Psoas muscle (tissue), 8 donors: Measurements from ENCODE around the gene ZNF277. TPM values are rescaled to one million over a fixed set of nuclear protein-coding genes. Genes with fewer than 3 reads are reported as not detected.
A peak's percentile ranks its signal among the peaks of the same experiment; 100 is the strongest.

Source experiments
- ATAC-seq, 4 donors: fragments of 200-7000 bp; cut with Tn5 transposase; one replicate each; pipeline ENCODE4 v1.9.1; 2020; ENCODE audit warnings: moderate library complexity in 3 of 4, mild to moderate bottlenecking in 2 of 4
- DNase-seq, 2 donors: peaks; one replicate each; pipeline ENCODE4 v3.0.0-alpha.2; 2020
- H3K27ac ChIP-seq: fragments of 200-600 bp; one replicate; pipeline ENCODE4 v1.8.0; 2022
- H3K27me3 ChIP-seq, 3 donors: fragments of 200-600 bp in 1 of 3; one replicate each; pipeline versions ENCODE4 v1.6.1 to v1.8.0; 2013 to 2022; ENCODE audit warnings: low read length in 2 of 3, mild to moderate bottlenecking in 2 of 3, moderate library complexity in 1 of 3; ENCODE audit not compliant: insufficient read depth in 3 of 3
- H3K36me3 ChIP-seq, 2 donors: fragments of 200-600 bp in 1 of 2; one replicate each; pipeline versions ENCODE4 v1.6.1 to v1.8.0; 2013 to 2022; ENCODE audit warnings: low read depth in 1 of 2, mild to moderate bottlenecking in 1 of 2, moderate library complexity in 1 of 2; ENCODE audit not compliant: insufficient read depth in 1 of 2
- H3K4me1 ChIP-seq: fragments of 200-600 bp; one replicate; pipeline ENCODE4 v1.8.0; 2022
- H3K4me3 ChIP-seq: fragments of 200-600 bp; one replicate; pipeline ENCODE4 v1.8.0; 2022; ENCODE audit warnings: mild to moderate bottlenecking
- H3K9me3 ChIP-seq: fragments of 200-600 bp; one replicate; pipeline ENCODE4 v1.8.0; 2022
- WGBS, 3 donors: extraction: QIAGEN DNeasy Blood & Tissue Kit; methylation state at CpG; one replicate each; pipeline versions ENCODE4 v1.1.6 to v1.1.7; 2013; 5-methylcytosine and 5-hydroxymethylcytosine counted together
- intact Hi-C, 2 donors: fragments of 100-400 bp; cut with DNase I; formaldehyde crosslinking; loops; one replicate each; pipeline versions ENCODE4 v1.11.0 to v1.14.2; 2022
- polyA plus RNA-seq, 3 donors: library from polyadenylated mRNA; stranded (reverse); fragments of 200-250 nt; gene quantifications; one replicate each; pipeline ENCODE4 v1.2.3, GENCODE V29; 2013
- total RNA-seq, 4 donors: library from RNA; stranded (reverse); fragmentation: NEBNext Ultra II Directional in 2 of 4; extraction: Animal tissue kit (Norgen Biotek cat#: 25700) in 2 of 4; gene quantifications; one replicate each; pipeline versions ENCODE4 v1.2.1 to v1.2.4, GENCODE V29; 2021 to 2023
- TF ChIP-seq, protein P1 (sequence below): fragments of 200-600 bp; IDR thresholded peaks from one replicate; pipeline ENCODE4 v1.8.0; 2022; ENCODE audit warnings: antibody characterized with exemption
- donor health status: healthy with polysubstance abuse.
- donor health status: DM: no; HTN: no; CAD: no; lungs with moderate emphysema.
- donor health status: Bipolar disorder and iron deficiency.
- donor health status: healthy.
- donor health status: DM: yes; HTN: yes; CAD: no.
- donor health status: DM: no; HTN: no; CAD: no.
- donor health status: DM: no; HTN: no; CAD: no.
- donor health status: DM: yes; HTN: yes; CAD: no.

Gene ZNF277
- total and polyA plus RNA-seq, 7 donors: 6.9 to 16.7 (median 11.6) TPM

DNA sequence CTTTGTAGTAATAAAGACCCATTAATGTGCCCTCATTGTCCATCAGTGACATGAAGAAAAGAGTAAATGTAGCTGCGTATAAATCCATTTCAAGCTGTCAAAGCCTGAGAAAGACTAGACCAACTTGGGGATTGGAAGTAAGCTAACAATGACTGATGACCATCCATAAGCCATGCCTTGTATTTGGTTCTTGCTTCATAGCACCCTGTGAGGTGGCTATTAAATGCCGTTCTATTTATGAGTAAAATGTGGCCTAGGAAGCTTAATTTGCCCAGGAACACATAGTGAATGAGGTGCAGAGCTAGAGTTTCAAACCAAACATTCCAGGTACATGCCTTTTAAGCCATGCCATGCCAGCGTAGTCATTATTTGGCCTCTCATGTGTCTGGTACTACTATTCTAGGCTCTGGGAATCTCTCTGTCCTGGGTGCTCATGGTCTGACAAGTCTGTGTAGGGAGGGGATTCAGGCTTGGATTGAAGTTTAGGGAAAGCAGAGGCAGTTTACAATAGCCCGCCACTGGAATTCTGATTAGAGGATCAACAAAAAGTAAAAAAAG lies 92.1 kb downstream of the ZNF277 start:
- DNase-seq (no peak), ATAC-seq (peak; percentile 74 to 95 (median 83))
- intact Hi-C loops: no loop called here
- TF ChIP-seq, protein P1, sequence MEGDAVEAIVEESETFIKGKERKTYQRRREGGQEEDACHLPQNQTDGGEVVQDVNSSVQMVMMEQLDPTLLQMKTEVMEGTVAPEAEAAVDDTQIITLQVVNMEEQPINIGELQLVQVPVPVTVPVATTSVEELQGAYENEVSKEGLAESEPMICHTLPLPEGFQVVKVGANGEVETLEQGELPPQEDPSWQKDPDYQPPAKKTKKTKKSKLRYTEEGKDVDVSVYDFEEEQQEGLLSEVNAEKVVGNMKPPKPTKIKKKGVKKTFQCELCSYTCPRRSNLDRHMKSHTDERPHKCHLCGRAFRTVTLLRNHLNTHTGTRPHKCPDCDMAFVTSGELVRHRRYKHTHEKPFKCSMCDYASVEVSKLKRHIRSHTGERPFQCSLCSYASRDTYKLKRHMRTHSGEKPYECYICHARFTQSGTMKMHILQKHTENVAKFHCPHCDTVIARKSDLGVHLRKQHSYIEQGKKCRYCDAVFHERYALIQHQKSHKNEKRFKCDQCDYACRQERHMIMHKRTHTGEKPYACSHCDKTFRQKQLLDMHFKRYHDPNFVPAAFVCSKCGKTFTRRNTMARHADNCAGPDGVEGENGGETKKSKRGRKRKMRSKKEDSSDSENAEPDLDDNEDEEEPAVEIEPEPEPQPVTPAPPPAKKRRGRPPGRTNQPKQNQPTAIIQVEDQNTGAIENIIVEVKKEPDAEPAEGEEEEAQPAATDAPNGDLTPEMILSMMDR: no peak
- Histone ChIP-seq H3K27me3 (no peaks in the 10 kb centered on the region), H3K27ac (no peak overlapping the region), H3K4me1 (no peaks in the 10 kb centered on the region), H3K4me3 (no peak overlapping the region), H3K36me3 (peaks cover 0 to 2% of the 10 kb centered on the region in 2 donors), H3K9me3 (no peaks in the 10 kb centered on the region)
- WGBS, 3 donors: 39 to 48% (median 47%) methylated on average over 4 of the region's 4 CpGs

DNA sequence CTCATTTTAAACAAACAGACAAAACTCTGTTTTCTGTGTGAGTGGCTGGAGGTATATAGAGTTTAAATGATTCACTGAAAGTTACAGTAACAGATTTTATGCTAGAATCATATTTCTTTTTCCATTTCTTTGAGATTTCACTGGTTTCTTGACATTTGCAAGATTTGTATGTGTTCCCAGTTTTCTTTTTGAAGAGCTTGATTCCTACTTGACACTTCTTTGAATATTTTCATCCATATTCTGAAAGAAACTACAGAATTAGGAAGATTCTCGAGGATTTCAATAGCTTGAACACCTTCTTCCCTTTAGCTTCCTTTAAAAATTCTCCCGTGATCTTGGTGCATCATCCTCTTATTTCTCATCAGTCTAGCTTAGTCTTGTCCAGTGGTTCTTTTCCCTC lies 93.6 kb downstream of the ZNF277 start:
- Histone ChIP-seq H3K4me1 (no peaks in the 10 kb centered on the region), H3K27me3 (no peaks in the 10 kb centered on the region), H3K36me3 (peaks cover 0 to 2% of the 10 kb centered on the region in 2 donors), H3K4me3 (no peak overlapping the region), H3K9me3 (no peaks in the 10 kb centered on the region), H3K27ac (no peak overlapping the region)
- WGBS, 3 donors: 95 to 100% (median 100%) methylated on average over 2 of the region's 2 CpGs
- DNase-seq (no peak), ATAC-seq (no peak)
- TF ChIP-seq, protein P1: no peak
- intact Hi-C loops: no loop called here

DNA sequence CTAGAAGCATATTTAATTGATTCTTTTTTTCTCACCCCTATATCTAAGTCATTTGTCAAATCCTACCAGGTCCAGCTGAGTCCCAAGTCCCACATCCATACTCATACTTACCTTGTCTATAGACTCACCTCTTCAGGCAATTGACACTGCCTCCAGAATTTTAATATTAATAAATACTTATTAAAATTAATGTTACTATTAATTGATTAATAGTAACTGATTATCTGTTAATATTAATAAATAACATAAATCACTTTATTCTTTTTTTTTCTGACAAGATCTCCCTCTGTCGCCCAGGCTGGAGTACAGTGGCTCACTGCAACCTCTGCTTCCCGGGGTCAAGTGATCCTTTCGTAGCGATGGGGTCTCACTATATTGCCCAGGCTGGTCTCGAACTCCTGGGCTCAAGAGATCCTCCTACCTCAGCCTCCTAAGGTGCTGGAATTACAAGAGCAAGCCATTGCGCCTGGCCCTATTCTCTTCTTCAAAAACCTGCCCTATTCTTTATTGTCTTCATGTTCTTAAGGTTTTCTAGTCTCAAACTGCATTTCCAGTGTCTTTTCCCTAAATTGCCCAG lies 94.4 kb downstream of the ZNF277 start:
- H3K27me3 ChIP-seq: no peaks in the 10 kb centered on the region
- H3K4me1 ChIP-seq: no peaks in the 10 kb centered on the region
- no peak for DNase-seq
- TF ChIP-seq, protein P1: no peak
- 97 to 98% (median 98%) methylated on average over 6 of the region's 6 CpGs for WGBS, 3 donors
- no peak for ATAC-seq
- no peak overlapping the region for H3K4me3 ChIP-seq
- H3K9me3 ChIP-seq: no peaks in the 10 kb centered on the region
- no peak overlapping the region for H3K27ac ChIP-seq
- intact Hi-C loops: no loop called here
- H3K36me3 ChIP-seq: peaks cover 0 to 2% of the 10 kb centered on the region in 2 donors

DNA sequence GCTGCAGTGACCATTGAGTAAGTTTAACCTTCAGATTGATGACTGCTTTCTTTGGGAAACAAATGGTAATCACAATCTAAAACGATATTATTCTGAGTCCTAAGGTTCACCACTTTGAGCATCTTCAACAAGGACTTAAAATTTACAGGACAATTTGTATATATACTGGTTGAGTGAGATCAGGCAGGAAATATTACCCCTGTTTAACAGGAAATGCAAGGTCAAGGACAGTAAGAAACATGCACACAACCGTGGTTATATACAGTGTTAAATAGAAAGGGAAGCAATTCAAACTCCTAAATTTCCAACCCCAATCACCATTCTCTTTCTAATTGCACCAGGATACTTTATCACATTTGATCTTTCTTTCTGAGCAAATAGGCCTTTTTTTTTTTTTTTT lies 96.1 kb downstream of the ZNF277 start:
- no peak overlapping the region for H3K4me3 ChIP-seq
- TF ChIP-seq, protein P1: no peak
- ATAC-seq: no peak
- 60 to 66% (median 66%) methylated on average over 2 of the region's 2 CpGs for WGBS, 3 donors
- DNase-seq: no peak
- H3K36me3 ChIP-seq: peaks cover 0 to 2% of the 10 kb centered on the region in 2 donors
- intact Hi-C loops: no loop called here
- no peak overlapping the region for H3K27ac ChIP-seq
- H3K27me3 ChIP-seq: no peaks in the 10 kb centered on the region
- no peaks in the 10 kb centered on the region for H3K9me3 ChIP-seq
- H3K4me1 ChIP-seq: no peaks in the 10 kb centered on the region

DNA sequence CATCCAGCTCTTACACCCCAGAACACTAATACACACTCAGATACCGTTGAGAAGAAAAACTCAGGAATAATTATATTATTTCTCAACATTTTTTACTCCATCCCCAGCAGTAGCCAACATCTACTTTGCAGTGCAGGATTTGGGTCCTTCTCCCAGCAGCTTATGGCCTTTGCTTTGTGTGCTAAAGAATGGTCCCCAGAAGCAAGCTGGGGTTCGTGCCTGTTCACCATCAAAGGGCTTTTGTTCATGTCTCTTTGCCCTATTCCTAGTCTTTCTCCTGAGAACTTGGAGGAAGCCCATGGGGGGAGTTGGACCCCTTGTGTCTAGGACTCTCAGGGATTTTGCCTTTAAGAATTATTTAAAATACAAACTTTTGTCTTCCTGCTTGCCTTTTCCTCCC lies 100.4 kb downstream of the ZNF277 start:
- no peaks in the 10 kb centered on the region for H3K36me3 ChIP-seq
- no peaks in the 10 kb centered on the region for H3K9me3 ChIP-seq
- ATAC-seq (no peak), DNase-seq (no peak)
- no peaks in the 10 kb centered on the region for H3K27me3 ChIP-seq
- TF ChIP-seq, protein P1: no peak
- no peak overlapping the region for H3K27ac ChIP-seq
- intact Hi-C loops: no loop called here
- 93 to 98% (median 97%) methylated on average over 2 of the region's 2 CpGs for WGBS, 3 donors
- no peaks in the 10 kb centered on the region for H3K4me1 ChIP-seq
- no peak overlapping the region for H3K4me3 ChIP-seq
